Right lobe of liver (tissue), 4 donors: Measurements from ENCODE around the gene FBXL17.

Experiments used
- CTCF ChIP-seq, 4 donors: fragments of 200-600 bp in 3 of 4; fragments of 450-650 bp in 1 of 4; IDR thresholded peaks; one replicate each; pipeline versions ENCODE4 v1.5.1 to v1.8.0; 2016 to 2022; ENCODE audit warnings: antibody characterized with exemption in 4 of 4, mild to moderate bottlenecking in 2 of 4
- POLR2A ChIP-seq: fragments of 450-650 bp; IDR thresholded peaks from one replicate; pipeline ENCODE4 v1.6.1; 2017; ENCODE audit warnings: antibody characterized with exemption, mild to moderate bottlenecking
- donor health status: DM: no; HTN: no; CAD: no.
- donor health status: DM: no; HTN: no; CAD: no.
- donor health status: DM: no; HTN: yes; CAD: no.

- TF ChIP-seq CTCF (IDR thresholded peaks at IDR 0.05) (no peak), POLR2A (no peak)
Measured at GRCh38 chr5:107824821-107825220, 557.1 kb downstream of the FBXL17 start.
